B cell (primary cell): ENCODE results near the gene SCFD2. TPM values are rescaled to one million over a fixed set of nuclear protein-coding genes. Genes with fewer than 3 reads are reported as not detected.

Source experiments
- ATAC-seq: fragments of 200-7000 bp; cut with Tn5 transposase; one replicate; pipeline ENCODE4 v1.10.0; 2021; ENCODE audit warnings: low read depth, mild to moderate bottlenecking, moderate number of reproducible peaks, moderate library complexity
- CTCF ChIA-PET: fragments of 350-600 bp; sonication (Branson Sonifier 250); formaldehyde crosslinking; loops from one replicate; lab custom pipeline; 2021; ENCODE audit warnings: antibody characterized with exemption, inconsistent platforms; lab: Charles Lee
- POLR2A ChIA-PET: fragments of 350-600 bp; sonication (Branson Sonifier 250); formaldehyde crosslinking; loops from one replicate; lab custom pipeline; 2021; ENCODE audit warnings: antibody characterized with exemption; lab: Charles Lee
- DNase-seq: peaks from one replicate; pipeline ENCODE4 v3.0.0; 2013
- H2AFZ ChIP-seq: 2 replicates; pipeline ENCODE4 v1.6.1; 2012; ENCODE audit warnings: mild to moderate bottlenecking, low read depth, low read length; ENCODE audit not compliant: insufficient read depth, poor library complexity, severe bottlenecking
- H3K27ac ChIP-seq, 2 donors: 1 replicate in 1 of 2; 2 replicates in 1 of 2; pipeline ENCODE4 v1.5.1; 2012 to 2013; ENCODE audit warnings: low read length in 2 of 2, mild to moderate bottlenecking in 2 of 2, moderate library complexity in 1 of 2
- H3K27me3 ChIP-seq, 4 experiments: fragments of 200-600 bp in 1 of 4; sonication (generic) in 1 of 4; replicated peaks in 1 of 4; 1 replicate in 2 of 4; 2 replicates in 2 of 4; pipeline versions ENCODE4 v1.6.1 to v1.7.0; 2013 to 2016; ENCODE audit warnings: low read length in 3 of 4, mild to moderate bottlenecking in 2 of 4, mixed read lengths in 1 of 4, moderate library complexity in 1 of 4; ENCODE audit not compliant: insufficient read depth in 4 of 4, control insufficient read depth in 3 of 4; ENCODE audit errors: control extremely low read depth in 1 of 4
- H3K36me3 ChIP-seq, 2 experiments: replicated peaks in 1 of 2; 1 replicate in 1 of 2; 2 replicates in 1 of 2; pipeline versions ENCODE4 v1.6.1 to v1.7.1; 2013; ENCODE audit warnings: low read length in 1 of 2; ENCODE audit not compliant: insufficient read depth in 2 of 2, control insufficient read depth in 1 of 2; ENCODE audit errors: control extremely low read depth in 1 of 2, extremely low read depth in 1 of 2
- H3K4me1 ChIP-seq, 2 donors: fragments of 200-600 bp in 1 of 2; sonication (generic) in 1 of 2; 1 replicate in 1 of 2; 2 replicates in 1 of 2; pipeline versions ENCODE4 v1.5.1 to v1.6.1; 2013 to 2017; ENCODE audit warnings: low read length in 2 of 2; ENCODE audit not compliant: control insufficient read depth in 2 of 2, insufficient read depth in 2 of 2
- H3K4me2 ChIP-seq: replicated peaks from 2 replicates; pipeline ENCODE3; 2012; ENCODE audit warnings: mild to moderate bottlenecking, low read depth, low read length; ENCODE audit not compliant: poor library complexity, severe bottlenecking
- H3K4me3 ChIP-seq, 5 experiments: fragments of 200-600 bp in 1 of 5; sonication (generic) in 1 of 5; 1 replicate in 3 of 5; 2 replicates in 2 of 5; pipeline versions ENCODE4 v1.5.1 to v1.7.0; 2011 to 2016; ENCODE audit warnings: low read length in 4 of 5, mild to moderate bottlenecking in 4 of 5, low read depth in 2 of 5, control low read depth in 1 of 5, moderate library complexity in 1 of 5; ENCODE audit not compliant: insufficient read depth in 1 of 5; ENCODE audit errors: control extremely low read depth in 1 of 5, extremely low read depth in 1 of 5
- H3K79me2 ChIP-seq: fragments of 200-600 bp; sonication (generic); one replicate; pipeline ENCODE4 v1.6.0; 2016; ENCODE audit warnings: low read length; ENCODE audit not compliant: control insufficient read depth, insufficient read depth
- H3K9ac ChIP-seq: fragments of 200-600 bp; sonication (generic); 2 replicates; pipeline ENCODE4 v1.6.1; 2017; ENCODE audit warnings: mild to moderate bottlenecking, low read length, moderate library complexity
- H3K9me3 ChIP-seq, 3 donors: one replicate each; pipeline versions ENCODE4 v1.6.1 to v1.7.1; 2013; ENCODE audit warnings: low read length in 2 of 3; ENCODE audit not compliant: control insufficient read depth in 2 of 3, insufficient read depth in 1 of 3; ENCODE audit errors: control extremely low read depth in 1 of 3
- H4K20me1 ChIP-seq: 2 replicates; pipeline ENCODE4 v1.6.0; 2012; ENCODE audit warnings: mild to moderate bottlenecking, low read length; ENCODE audit not compliant: insufficient read depth, control insufficient read depth, poor library complexity, severe bottlenecking
- H3K27ac Mint-ChIP-seq: one replicate; pipeline ENCODE4 v1.8.0; 2021; ENCODE audit warnings: mixed read lengths
- H3K27me3 Mint-ChIP-seq: one replicate; pipeline ENCODE4 v1.8.0; 2021; ENCODE audit warnings: mixed read lengths
- H3K4me1 Mint-ChIP-seq: one replicate; pipeline ENCODE4 v1.8.0; 2021; ENCODE audit warnings: mixed read lengths
- H3K4me3 Mint-ChIP-seq: one replicate; pipeline ENCODE4 v1.8.0; 2021; ENCODE audit warnings: mixed read lengths
- H3K9me3 Mint-ChIP-seq: one replicate; pipeline ENCODE4 v1.8.0; 2022; ENCODE audit warnings: mixed read lengths; ENCODE audit not compliant: insufficient read depth
- EZH2 ChIP-seq: IDR thresholded peaks from 2 replicates; pipeline ENCODE4 v1.6.1; 2012; ENCODE audit warnings: borderline replicate concordance, low read depth, mild to moderate bottlenecking, moderate library complexity, low read length; ENCODE audit not compliant: insufficient read depth, poor library complexity, severe bottlenecking
- WGBS: methylation state at CpG from one replicate; pipeline ENCODE4 v1.1.5; 2013; ENCODE audit warnings: missing lambda C conversion rate; ENCODE audit not compliant: insufficient coverage; 5-methylcytosine and 5-hydroxymethylcytosine counted together
- intact Hi-C: fragments of 100-400 bp; cut with micrococcal nuclease; formaldehyde crosslinking; loops from one replicate; pipeline ENCODE4 v1.10.0; 2022
- polyA plus RNA-seq: library from polyadenylated mRNA; depleted of rRNA; stranded (reverse); fragments of >200 nt; gene quantifications from 2 replicates; pipeline ENCODE4 v1.2.3, GENCODE V29; 2012
- total RNA-seq, 2 donors: library from RNA; stranded (reverse); fragments of 120-200 nt in 1 of 2; gene quantifications; 1 replicate in 1 of 2; 2 replicates in 1 of 2; pipeline versions ENCODE4 v1.2.3 to v1.2.4, GENCODE V29; 2013 to 2022
- TF ChIP-seq, protein P1 (sequence below): fragments of 200-600 bp; IDR thresholded peaks from one replicate; pipeline ENCODE4 v1.8.0; 2022; ENCODE audit warnings: antibody characterized with exemption, mild to moderate bottlenecking

The SCFD2 gene
- total and polyA plus RNA-seq, 2 donors (not counting 1 experiment from before 2014, with no cell fraction given), result 12.8 to 20.4 TPM

DNA sequence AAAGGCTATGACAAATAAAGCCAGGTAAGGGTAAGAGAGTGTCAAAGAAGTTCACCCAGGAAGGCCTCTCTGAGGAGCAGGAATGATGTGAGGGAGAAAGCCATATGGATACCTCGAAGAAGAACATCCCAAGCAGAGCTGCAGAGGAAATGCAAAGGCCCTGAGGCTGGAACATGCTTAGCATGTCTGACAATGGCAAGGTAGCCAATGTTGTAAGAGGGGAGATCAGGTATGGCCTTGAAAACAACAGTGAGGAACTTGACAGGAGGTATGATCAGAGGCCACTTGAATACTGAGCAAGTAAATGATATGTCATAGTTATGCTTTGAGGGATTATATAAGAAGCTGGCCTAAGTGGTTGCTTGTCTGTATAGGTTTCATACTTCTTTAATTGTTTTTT is 3.8 kb downstream of the SCFD2 start:
- H4K20me1 ChIP-seq, result no peaks in the 10 kb centered on the region
- H3K4me1 ChIP-seq, result peaks cover 16 to 21% of the 10 kb centered on the region in 2 donors
- H3K27ac Mint-ChIP-seq, result no peak overlapping the region
- ChIA-PET CTCF (no interaction called here), POLR2A (no interaction called here)
- no peak overlapping the region for H3K4me2 ChIP-seq
- H3K27ac ChIP-seq, result no peak overlapping the region
- H3K4me1 Mint-ChIP-seq, result peaks cover 59% of the 10 kb centered on the region
- H3K27me3 Mint-ChIP-seq, result no peaks in the 10 kb centered on the region
- WGBS, result 94% methylated on average over 1 of the region's 1 CpG
- no peaks in the 10 kb centered on the region for H3K9me3 Mint-ChIP-seq
- H3K4me3 ChIP-seq, result no peak overlapping the region
- H3K9ac ChIP-seq, result no peak overlapping the region
- intact Hi-C loops, result no loop called here
- H3K4me3 Mint-ChIP-seq, result no peak overlapping the region
- DNase-seq (no peak), ATAC-seq (no peak)
- TF ChIP-seq EZH2, result no peak
- TF ChIP-seq, protein P1, sequence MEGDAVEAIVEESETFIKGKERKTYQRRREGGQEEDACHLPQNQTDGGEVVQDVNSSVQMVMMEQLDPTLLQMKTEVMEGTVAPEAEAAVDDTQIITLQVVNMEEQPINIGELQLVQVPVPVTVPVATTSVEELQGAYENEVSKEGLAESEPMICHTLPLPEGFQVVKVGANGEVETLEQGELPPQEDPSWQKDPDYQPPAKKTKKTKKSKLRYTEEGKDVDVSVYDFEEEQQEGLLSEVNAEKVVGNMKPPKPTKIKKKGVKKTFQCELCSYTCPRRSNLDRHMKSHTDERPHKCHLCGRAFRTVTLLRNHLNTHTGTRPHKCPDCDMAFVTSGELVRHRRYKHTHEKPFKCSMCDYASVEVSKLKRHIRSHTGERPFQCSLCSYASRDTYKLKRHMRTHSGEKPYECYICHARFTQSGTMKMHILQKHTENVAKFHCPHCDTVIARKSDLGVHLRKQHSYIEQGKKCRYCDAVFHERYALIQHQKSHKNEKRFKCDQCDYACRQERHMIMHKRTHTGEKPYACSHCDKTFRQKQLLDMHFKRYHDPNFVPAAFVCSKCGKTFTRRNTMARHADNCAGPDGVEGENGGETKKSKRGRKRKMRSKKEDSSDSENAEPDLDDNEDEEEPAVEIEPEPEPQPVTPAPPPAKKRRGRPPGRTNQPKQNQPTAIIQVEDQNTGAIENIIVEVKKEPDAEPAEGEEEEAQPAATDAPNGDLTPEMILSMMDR, result no peak
- H3K9me3 ChIP-seq, result no peaks in the 10 kb centered on the region
- H2AFZ ChIP-seq, result no peak overlapping the region
- no peaks in the 10 kb centered on the region for H3K27me3 ChIP-seq
- H3K36me3 ChIP-seq, result no peaks in the 10 kb centered on the region
- H3K79me2 ChIP-seq, result peaks cover 19% of the 10 kb centered on the region

DNA sequence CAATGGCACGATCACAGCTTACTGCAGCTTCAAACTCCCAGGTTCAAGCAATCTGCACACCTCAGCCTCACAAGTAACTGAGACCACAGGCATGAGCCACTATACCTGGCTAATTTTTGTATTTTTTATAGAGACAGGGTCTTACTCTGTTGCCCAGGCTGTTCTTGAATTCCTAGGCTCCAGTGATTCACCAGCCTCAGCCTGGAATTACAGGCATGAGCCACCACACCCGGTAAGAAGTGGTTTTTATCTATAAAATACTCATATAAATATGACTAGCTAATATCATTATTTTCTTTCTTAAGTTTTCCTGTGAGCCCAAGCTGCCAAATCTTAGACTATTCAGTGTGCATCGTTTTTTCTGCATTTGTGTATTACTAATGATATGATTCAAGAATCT is 4.4 kb downstream of the SCFD2 start:
- WGBS, result no CpG with 5 or more reads among the region's 3 CpGs
- ChIA-PET POLR2A (no interaction called here), CTCF (no interaction called here)
- Histone ChIP-seq H3K4me2 (no peak overlapping the region), H3K79me2 (peaks cover 12% of the 10 kb centered on the region), H3K9me3 (no peaks in the 10 kb centered on the region), H3K4me1 (peaks cover 11 to 16% of the 10 kb centered on the region in 2 donors), H3K9ac (no peak overlapping the region), H3K36me3 (no peaks in the 10 kb centered on the region), H3K4me3 (no peak overlapping the region), H3K27me3 (no peaks in the 10 kb centered on the region), H2AFZ (no peak overlapping the region), H4K20me1 (no peaks in the 10 kb centered on the region), H3K27ac (no peak overlapping the region)
- TF ChIP-seq EZH2, result no peak
- TF ChIP-seq, protein P1, result no peak
- intact Hi-C loops, result no loop called here
- Mint-ChIP-seq H3K27ac (no peak overlapping the region), H3K4me3 (no peak overlapping the region), H3K4me1 (peaks cover 53% of the 10 kb centered on the region), H3K9me3 (no peaks in the 10 kb centered on the region), H3K27me3 (no peaks in the 10 kb centered on the region)
- ATAC-seq (no peak), DNase-seq (no peak)
